GM12875 (cell line): ENCODE results near the gene RNASET2.
"Not testable (repeated sequence)": the region's sequence is repeated elsewhere in the genome, so short reads cannot be mapped to it uniquely, and the experiment has no call there.

Experiments used
- H3K4me3 ChIP-seq: one replicate; pipeline ENCODE4 v1.5.1; 2011; ENCODE audit warnings: low read depth, low read length, control low read depth
- CTCF ChIP-seq: IDR thresholded peaks from 2 replicates; pipeline ENCODE4 v1.5.1; 2011; ENCODE audit warnings: low read depth, mild to moderate bottlenecking, control low read depth, inconsistent platforms, low read length, moderate library complexity, borderline replicate concordance; ENCODE audit not compliant: insufficient read depth

Gene RNASET2

GRCh38 chr6:166900956-166901607 is 55.3 kb downstream of the RNASET2 start:
- no peak overlapping the region for H3K4me3 ChIP-seq
- no peak for TF ChIP-seq CTCF

- TF ChIP-seq CTCF: no peak
- no peak overlapping the region for H3K4me3 ChIP-seq
Measured at GRCh38 chr6:166900130-166900708, 56.1 kb downstream of the RNASET2 start.

- no peak overlapping the region for H3K4me3 ChIP-seq
- no peak for TF ChIP-seq CTCF
Measured at GRCh38 chr6:166898910-166899309, 57.4 kb downstream of the RNASET2 start.

GRCh38 chr6:166894614-166895013 is 61.7 kb downstream of the RNASET2 start:
- not testable (repeated sequence) for H3K4me3 ChIP-seq

- H3K4me3 ChIP-seq: not testable (repeated sequence)
Measured at GRCh38 chr6:166892472-166892871, 63.9 kb downstream of the RNASET2 start.

- H3K4me3 ChIP-seq: not testable (repeated sequence)
Measured at GRCh38 chr6:166886773-166887172, 69.6 kb downstream of the RNASET2 start.

- H3K4me3 ChIP-seq: not testable (repeated sequence)
Measured at GRCh38 chr6:166884958-166885357, 71.4 kb downstream of the RNASET2 start.

- no peak for TF ChIP-seq CTCF
- no peak overlapping the region for H3K4me3 ChIP-seq
Measured at GRCh38 chr6:166879594-166879993, 76.8 kb downstream of the RNASET2 start.
